Suprapubic skin (tissue), 4 donors: Measurements from ENCODE around the gene VPS35L.

Experiments used
- EP300 ChIP-seq: sonication (generic); formaldehyde crosslinking; IDR thresholded peaks from one replicate; pipeline ENCODE4 v1.6.1; 2017; ENCODE audit warnings: antibody characterized with exemption
- POLR2A ChIP-seq, 2 donors: fragments of 450-650 bp; IDR thresholded peaks; one replicate each; pipeline ENCODE4 v1.6.1; 2017; ENCODE audit warnings: antibody characterized with exemption in 2 of 2, mild to moderate bottlenecking in 2 of 2, moderate library complexity in 2 of 2
- POLR2AphosphoS5 ChIP-seq, 3 donors: sonication (generic); formaldehyde crosslinking; IDR thresholded peaks; one replicate each; pipeline ENCODE4 v1.6.1; 2017; ENCODE audit warnings: antibody characterized with exemption in 3 of 3
- TF ChIP-seq, protein P1 (sequence below), 2 donors: fragments of 200-600 bp in 1 of 2; fragments of 450-650 bp in 1 of 2; sonication (generic) in 1 of 2; IDR thresholded peaks; one replicate each; pipeline ENCODE4 v1.5.1; 2016 to 2019; ENCODE audit warnings: antibody characterized with exemption in 2 of 2, mild to moderate bottlenecking in 1 of 2, moderate library complexity in 1 of 2

DNA sequence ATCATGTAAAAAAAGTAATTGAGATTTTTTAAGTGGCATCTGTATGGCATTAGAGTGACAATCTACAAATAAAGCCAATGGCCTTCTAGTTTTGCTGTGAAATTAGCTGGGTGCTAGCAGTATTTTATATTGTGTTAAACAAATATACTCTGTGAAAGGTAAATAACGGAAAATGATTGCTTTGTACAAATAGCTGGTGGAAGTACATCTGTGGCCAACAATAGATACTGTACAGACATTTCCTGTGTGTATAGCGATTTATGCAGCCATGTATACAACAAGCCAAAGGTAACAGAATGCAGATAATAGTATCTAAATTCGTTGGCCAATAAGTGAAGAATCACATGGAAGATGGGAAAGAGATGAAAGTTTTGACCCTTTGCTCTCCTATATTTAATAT lies 189.2 kb downstream of the VPS35L start:
- TF ChIP-seq, protein P1, sequence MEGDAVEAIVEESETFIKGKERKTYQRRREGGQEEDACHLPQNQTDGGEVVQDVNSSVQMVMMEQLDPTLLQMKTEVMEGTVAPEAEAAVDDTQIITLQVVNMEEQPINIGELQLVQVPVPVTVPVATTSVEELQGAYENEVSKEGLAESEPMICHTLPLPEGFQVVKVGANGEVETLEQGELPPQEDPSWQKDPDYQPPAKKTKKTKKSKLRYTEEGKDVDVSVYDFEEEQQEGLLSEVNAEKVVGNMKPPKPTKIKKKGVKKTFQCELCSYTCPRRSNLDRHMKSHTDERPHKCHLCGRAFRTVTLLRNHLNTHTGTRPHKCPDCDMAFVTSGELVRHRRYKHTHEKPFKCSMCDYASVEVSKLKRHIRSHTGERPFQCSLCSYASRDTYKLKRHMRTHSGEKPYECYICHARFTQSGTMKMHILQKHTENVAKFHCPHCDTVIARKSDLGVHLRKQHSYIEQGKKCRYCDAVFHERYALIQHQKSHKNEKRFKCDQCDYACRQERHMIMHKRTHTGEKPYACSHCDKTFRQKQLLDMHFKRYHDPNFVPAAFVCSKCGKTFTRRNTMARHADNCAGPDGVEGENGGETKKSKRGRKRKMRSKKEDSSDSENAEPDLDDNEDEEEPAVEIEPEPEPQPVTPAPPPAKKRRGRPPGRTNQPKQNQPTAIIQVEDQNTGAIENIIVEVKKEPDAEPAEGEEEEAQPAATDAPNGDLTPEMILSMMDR (IDR thresholded peaks at IDR 0.05): no peak
- no peak for TF ChIP-seq EP300
- TF ChIP-seq POLR2AphosphoS5 (IDR thresholded peaks at IDR 0.05): no peak
- no peak for TF ChIP-seq POLR2A (IDR thresholded peaks at IDR 0.05)
